HepG2 (cell line): ENCODE measurements around the gene TESK1. TPM values are rescaled to one million over a fixed set of nuclear protein-coding genes. Genes with fewer than 3 reads are reported as not detected.

Experiments used
- ATF7 ChIP-seq, 2 experiments: fragments of 450-650 bp in 1 of 2; sonication (generic) in 1 of 2; formaldehyde crosslinking in 1 of 2; IDR thresholded peaks; 2 replicates each; pipeline versions ENCODE4 v1.4.0 to v1.6.1; 2016 to 2020; ENCODE audit warnings: antibody characterized with exemption in 1 of 2, mild to moderate bottlenecking in 1 of 2, missing genetic modification reagents in 1 of 2
- CSRNP1 ChIP-seq: sonication (generic); formaldehyde crosslinking; IDR thresholded peaks from 2 replicates; pipeline ENCODE4 v1.8.1; 2023; ENCODE audit warnings: mild to moderate bottlenecking, missing genetic modification reagents
- DNMT1 ChIP-seq: sonication (generic); formaldehyde crosslinking; IDR thresholded peaks from 2 replicates; pipeline ENCODE4 v1.5.1; 2020; ENCODE audit warnings: mild to moderate bottlenecking, missing genetic modification reagents
- HES4 ChIP-seq: sonication (generic); formaldehyde crosslinking; IDR thresholded peaks from 2 replicates; pipeline ENCODE4 v1.9.0; 2021; ENCODE audit warnings: mild to moderate bottlenecking, missing genetic modification reagents, borderline replicate concordance
- HINFP ChIP-seq: sonication (generic); formaldehyde crosslinking; IDR thresholded peaks from 2 replicates; pipeline ENCODE4 v1.4.0; 2020; ENCODE audit warnings: low read depth, mild to moderate bottlenecking, missing genetic modification reagents
- JDP2 ChIP-seq: sonication (generic); formaldehyde crosslinking; IDR thresholded peaks from 2 replicates; pipeline ENCODE4 v1.8.1; 2022; ENCODE audit warnings: missing genetic modification reagents, borderline replicate concordance
- NFAT5 ChIP-seq: sonication (generic); formaldehyde crosslinking; IDR thresholded peaks from 2 replicates; pipeline ENCODE4 v1.4.0; 2020; ENCODE audit warnings: missing genetic modification reagents
- NFIB ChIP-seq: sonication (generic); formaldehyde crosslinking; IDR thresholded peaks from 2 replicates; pipeline ENCODE4 v1.9.0; 2021; ENCODE audit warnings: missing genetic modification reagents, mild to moderate bottlenecking, borderline replicate concordance
- PAWR ChIP-seq: sonication (generic); formaldehyde crosslinking; IDR thresholded peaks from 2 replicates; pipeline ENCODE4 v1.4.0; 2020; ENCODE audit warnings: missing genetic modification reagents, mild to moderate bottlenecking, borderline replicate concordance
- RBFOX2 ChIP-seq: fragments of 200-400 bp; formaldehyde crosslinking; IDR thresholded peaks from 2 replicates; pipeline ENCODE4 v1.6.1; 2017; ENCODE audit warnings: low read depth, mild to moderate bottlenecking, low read length
- SETDB1 ChIP-seq: sonication (generic); formaldehyde crosslinking; IDR thresholded peaks from 2 replicates; pipeline ENCODE4 v1.5.1; 2020; ENCODE audit warnings: missing genetic modification reagents, mild to moderate bottlenecking, borderline replicate concordance
- SP140L ChIP-seq: sonication (generic); formaldehyde crosslinking; IDR thresholded peaks from 2 replicates; pipeline ENCODE4 v1.4.0; 2020; ENCODE audit warnings: missing genetic modification reagents, borderline replicate concordance
- SRY ChIP-seq: sonication (generic); formaldehyde crosslinking; IDR thresholded peaks from 2 replicates; pipeline ENCODE4 v1.8.0; 2022; ENCODE audit warnings: mild to moderate bottlenecking, missing genetic modification reagents
- STAG1 ChIP-seq: sonication (generic); formaldehyde crosslinking; IDR thresholded peaks from 2 replicates; pipeline ENCODE4 v1.4.0; 2020; ENCODE audit warnings: missing genetic modification reagents
- TAF15 ChIP-seq: fragments of 200-400 bp; formaldehyde crosslinking; IDR thresholded peaks from one replicate; pipeline ENCODE4 v1.6.1; 2018; ENCODE audit warnings: mild to moderate bottlenecking, low read depth, low read length; ENCODE audit not compliant: poor library complexity, severe bottlenecking
- ZFP41 ChIP-seq: sonication (generic); formaldehyde crosslinking; IDR thresholded peaks from 2 replicates; pipeline ENCODE4 v1.4.0; 2020; ENCODE audit warnings: mild to moderate bottlenecking, missing genetic modification reagents, borderline replicate concordance
- ZNF180 ChIP-seq: sonication (generic); formaldehyde crosslinking; IDR thresholded peaks from 2 replicates; pipeline ENCODE4 v1.4.0; 2020; ENCODE audit warnings: low read depth, missing genetic modification reagents, borderline replicate concordance
- ZNF644 ChIP-seq: IDR thresholded peaks from 2 replicates; pipeline ENCODE4 v1.6.1; 2016; ENCODE audit warnings: low read depth
- ZNF713 ChIP-seq: sonication (generic); formaldehyde crosslinking; IDR thresholded peaks from 2 replicates; pipeline ENCODE4 v1.4.0; 2020; ENCODE audit warnings: mild to moderate bottlenecking, missing genetic modification reagents
- ZNF790 ChIP-seq: sonication (generic); formaldehyde crosslinking; IDR thresholded peaks from 2 replicates; pipeline ENCODE4 v1.8.0; 2022; ENCODE audit warnings: missing genetic modification reagents, mild to moderate bottlenecking, borderline replicate concordance
- polyA plus RNA-seq, 8 experiments: library from polyadenylated mRNA; depleted of rRNA in 3 of 8; stranded (reverse) in 7 of 8; unstranded in 1 of 8; fragments of >200 nt; fragmentation: Illumina TruSeq in 4 of 8; extraction: Trizol in 4 of 8; gene quantifications; 2 replicates each; pipeline versions ENCODE4 v1.2.1 to v1.2.3, GENCODE V29; 2011 to 2016; ENCODE audit warnings: low read depth in 4 of 8, missing spikeins in 1 of 8, mixed read lengths in 1 of 8; ENCODE audit not compliant: insufficient read depth in 1 of 8
- total RNA-seq, 5 experiments: library from RNA; depleted of rRNA; stranded (reverse); fragments of >200 nt; fragmentation: Illumina TruSeq; extraction: Trizol; gene quantifications; 2 replicates each; pipeline ENCODE4 v1.2.3, GENCODE V29; 2016; ENCODE audit warnings: low read depth in 1 of 5

Gene TESK1
- total and polyA plus RNA-seq, 2 of the 13 experiments (the other 11 are each of a cell fraction or from before 2014, with no cell fraction given), result 7.3 to 13.6 TPM

- peak; percentile 68; the same call in 1 of the 2 replicates for TF ChIP-seq SP140L (CRISPR knock-in tag)
- TF ChIP-seq ZNF713 (CRISPR knock-in tag), result no peak
- peak; percentile 97; the same call in 1 of the 2 replicates for TF ChIP-seq ZNF790
- TF ChIP-seq NFIB (CRISPR knock-in tag), result no peak
- TF ChIP-seq SRY (CRISPR knock-in tag), result peak; percentile 93
- peak; percentile 61; the same call in 1 of the 2 replicates for TF ChIP-seq ZFP41 (CRISPR knock-in tag)
- no peak for TF ChIP-seq JDP2 (CRISPR knock-in tag)
- no peak for TF ChIP-seq SETDB1
- peak; percentile 6; the same call in 1 of the 2 replicates for TF ChIP-seq PAWR (CRISPR knock-in tag)
- peak; percentile 9; the same call in 1 of the 2 replicates for TF ChIP-seq STAG1 (CRISPR knock-in tag)
- TF ChIP-seq HES4 (CRISPR knock-in tag), result peak; percentile 63; the same call in 1 of the 2 replicates
- peak; percentile 92; the same call in 1 of the 2 replicates for TF ChIP-seq ZNF180 (CRISPR knock-in tag)
- TF ChIP-seq NFAT5 (CRISPR knock-in tag), result peak; percentile 96
- TF ChIP-seq CSRNP1 (CRISPR knock-in tag), result peak; percentile 96
- TF ChIP-seq HINFP (CRISPR knock-in tag), result peak; percentile 98
- peak; percentile 91; the same call in 1 of the 2 replicates for TF ChIP-seq DNMT1 (CRISPR knock-in tag)
- TF ChIP-seq ATF7 (IDR thresholded peaks at IDR 0.05), result peak; percentile 20; the same call in 1 of the 2 replicates
- TF ChIP-seq ATF7 (CRISPR knock-in tag; IDR thresholded peaks at IDR 0.05), result peak; percentile 77
- peak; percentile 13; the same call in 1 of the 2 replicates for TF ChIP-seq ZNF644 (CRISPR knock-in tag)
- peak; percentile 71 for TF ChIP-seq TAF15
- TF ChIP-seq RBFOX2, result no peak
Measured at GRCh38 chr9:35657546-35658136, 52.6 kb downstream of the TESK1 start, which contains the start of gene RMRP (continued).
